ENCODE results near the gene CDH4.

GRCh38 chr20:61847986-61848385 lies 595.9 kb downstream of the CDH4 start:
- no peak for TF ChIP-seq JUN (IDR thresholded peaks at IDR 0.05; ENCODE audit: low read depth, low read length)
- TF ChIP-seq KDM1A (IDR thresholded peaks at IDR 0.05; ENCODE audit: borderline replicate concordance, low read length), result no peak
- no peak for TF ChIP-seq CTCF (IDR thresholded peaks at IDR 0.05; ENCODE audit: control extremely low read depth in 1 of 3, insufficient read depth in 1 of 3, low read depth in 1 of 3, low read length in 3 of 3)
- TF ChIP-seq SRF (IDR thresholded peaks at IDR 0.05; ENCODE audit: low read depth, low read length), result no peak
- no peak for TF ChIP-seq SIN3A (conservative IDR thresholded peaks at IDR 0.05 in 1 of 2, IDR thresholded peaks at IDR 0.05 in 1 of 2; ENCODE audit: low read depth in 1 of 2, low read length in 2 of 2)
- no peak for TF ChIP-seq POLR2A (IDR thresholded peaks at IDR 0.05; ENCODE audit: control extremely low read depth in 1 of 2, low read depth in 2 of 2, low read length in 2 of 2)
- no peak for TF ChIP-seq EGR1 (IDR thresholded peaks at IDR 0.05; ENCODE audit: borderline replicate concordance, low read depth, low read length)
- no peak for TF ChIP-seq YY1 (IDR thresholded peaks at IDR 0.05; ENCODE audit: low read depth, low read length)

Measured in H1 (cell line).